MCF 10A (cell line): ENCODE measurements around the gene RBBP7. TPM values are rescaled to one million over a fixed set of nuclear protein-coding genes. Genes with fewer than 3 reads are reported as not detected.

Source experiments
- BruUV-seq: library from RNA; stranded (reverse); fragments of 400-500 nt; replicated peaks from 2 replicates; lab custom pipeline; 2021; lab: Mats Ljungman, UMichigan
- CTCF ChIA-PET: fragments of 300-600 bp; sonication (Branson Sonifier 250); formaldehyde crosslinking; extraction: SDS; loops from one replicate; lab custom pipeline; 2021; ENCODE audit warnings: antibody characterized with exemption, inconsistent platforms; lab: Yijun Ruan, JAX
- POLR2A ChIA-PET: fragments of 300-600, 350-650 bp; sonication (Branson Sonifier 250); formaldehyde crosslinking; extraction: SDS; loops from one replicate; lab custom pipeline; 2020; ENCODE audit warnings: antibody characterized with exemption, inconsistent platforms; lab: Yijun Ruan, JAX
- DNase-seq: peaks from one replicate; pipeline ENCODE4 v3.0.0-alpha.2; 2018; ENCODE audit not compliant: unreplicated experiment
- H3K27ac Mint-ChIP-seq: one replicate; pipeline ENCODE4 v1.8.0; 2022; ENCODE audit warnings: mild to moderate bottlenecking, low read depth, mixed read lengths; ENCODE audit not compliant: unreplicated experiment
- H3K27me3 Mint-ChIP-seq: one replicate; pipeline ENCODE4 v1.8.0; 2022; ENCODE audit warnings: mixed read lengths; ENCODE audit not compliant: insufficient read depth, unreplicated experiment
- H3K36me3 Mint-ChIP-seq: one replicate; pipeline ENCODE4 v1.8.0; 2022; ENCODE audit warnings: mild to moderate bottlenecking, moderate library complexity, mixed read lengths; ENCODE audit not compliant: insufficient read depth, unreplicated experiment
- H3K4me1 Mint-ChIP-seq: one replicate; pipeline ENCODE4 v1.8.0; 2022; ENCODE audit warnings: mixed read lengths; ENCODE audit not compliant: insufficient read depth, unreplicated experiment
- H3K4me3 Mint-ChIP-seq: one replicate; pipeline ENCODE4 v1.8.0; 2022; ENCODE audit warnings: mild to moderate bottlenecking, moderate library complexity, mixed read lengths; ENCODE audit not compliant: unreplicated experiment
- H3K9me3 Mint-ChIP-seq: one replicate; pipeline ENCODE4 v1.8.0; 2022; ENCODE audit warnings: mixed read lengths; ENCODE audit not compliant: unreplicated experiment
- CTCF ChIP-seq: fragments of 200-600 bp; IDR thresholded peaks from one replicate; pipeline ENCODE4 v1.8.0; 2022; ENCODE audit warnings: antibody characterized with exemption, mild to moderate bottlenecking; ENCODE audit not compliant: unreplicated experiment
- intact Hi-C: fragments of 100-400 bp; cut with micrococcal nuclease; formaldehyde crosslinking; loops from 2 replicates; pipeline ENCODE4 v1.14.1; 2022
- total RNA-seq: library from RNA; stranded (reverse); gene quantifications from 2 replicates; pipeline ENCODE4 v1.2.3, GENCODE V29; 2022

The RBBP7 gene
- total RNA-seq, 1 experiment from 2014 or later: 95.2 TPM

- CTCF ChIA-PET: interaction anchor here (0.6 to 6.2 kb wide), 32 partner anchors 8 to 1168 kb away, joined by 3 to 87 read pairs (median 4); partner anchors contain the start of gene RBBP7
- H3K4me3 Mint-ChIP-seq: no peak overlapping the region
- DNase-seq: peak; percentile 56
- H3K4me1 Mint-ChIP-seq: peaks cover 15% of the 10 kb centered on the region
- POLR2A ChIA-PET: interaction anchor here (0.7 to 4.3 kb wide), 8 partner anchors 13 to 226 kb away, joined by 3 to 31 read pairs (median 11); partner anchors contain the start of genes RBBP7 and SYAP1
- TF ChIP-seq CTCF: peak; percentile 60
- peaks cover 83% of the 10 kb centered on the region for H3K36me3 Mint-ChIP-seq
- no TSS peak for BruUV-seq
- H3K27ac Mint-ChIP-seq: no peak overlapping the region
- no peaks in the 10 kb centered on the region for H3K27me3 Mint-ChIP-seq
- intact Hi-C loops: loop anchor here (1.0 to 10.0 kb wide), 4 partner anchors 57 to 259 kb away; no protein-coding TSS in a partner anchor
- H3K9me3 Mint-ChIP-seq: no peaks in the 10 kb centered on the region
These were observed 44.0 kb downstream of the RBBP7 start for GRCh38 chrX:16826207-16826606.

GRCh38 chrX:16825264-16826035, 44.7 kb downstream of the RBBP7 start:
- Mint-ChIP-seq H3K4me1 (peaks cover 15% of the 10 kb centered on the region), H3K27me3 (no peaks in the 10 kb centered on the region), H3K4me3 (no peak overlapping the region), H3K27ac (no peak overlapping the region), H3K9me3 (no peaks in the 10 kb centered on the region), H3K36me3 (peaks cover 84% of the 10 kb centered on the region)
- intact Hi-C loops: loop anchor here (1.0 to 10.0 kb wide), 4 partner anchors 58 to 259 kb away; no protein-coding TSS in a partner anchor
- ChIA-PET POLR2A (interaction anchor here (0.7 to 4.3 kb wide), 6 partner anchors 14 to 227 kb away, joined by 3 to 31 read pairs (median 5); partner anchors contain the start of gene SYAP1), CTCF (interaction anchor here (0.6 to 6.2 kb wide), 29 partner anchors 8 to 467 kb away, joined by 3 to 87 read pairs (median 5); partner anchors contain the start of gene RBBP7)
- peak; percentile 24 for DNase-seq
- BruUV-seq: no TSS peak
- no peak for TF ChIP-seq CTCF

GRCh38 chrX:16822723-16823122, 47.4 kb downstream of the RBBP7 start:
- peak overlapping the region; percentile 66 for H3K27ac Mint-ChIP-seq
- H3K4me3 Mint-ChIP-seq: no peak overlapping the region
- intact Hi-C loops: loop anchor here (10.0 kb wide), 1 partner anchor 262 kb away; no protein-coding TSS in a partner anchor
- no peak for TF ChIP-seq CTCF
- no peaks in the 10 kb centered on the region for H3K27me3 Mint-ChIP-seq
- DNase-seq: peak; percentile 35
- CTCF ChIA-PET: interaction anchor here (1.0 to 1.4 kb wide), 2 partner anchors 10 to 224 kb away, joined by 3 to 4 read pairs; no protein-coding TSS in a partner anchor
- H3K36me3 Mint-ChIP-seq: peaks cover 77% of the 10 kb centered on the region
- no TSS peak for BruUV-seq
- H3K4me1 Mint-ChIP-seq: peaks cover 15% of the 10 kb centered on the region
- no peaks in the 10 kb centered on the region for H3K9me3 Mint-ChIP-seq
- POLR2A ChIA-PET: no interaction called here

- H3K4me1 Mint-ChIP-seq: peaks cover 10% of the 10 kb centered on the region
- H3K4me3 Mint-ChIP-seq: no peak overlapping the region
- no peak for TF ChIP-seq CTCF
- ChIA-PET CTCF (interaction anchor here (1.2 to 1.4 kb wide), 3 partner anchors 11 to 227 kb away, joined by 3 to 5 read pairs (median 3); no protein-coding TSS in a partner anchor), POLR2A (interaction anchor here (0.9 to 1.1 kb wide), 3 partner anchors 9 to 31 kb away, joined by 3 read pairs; no protein-coding TSS in a partner anchor)
- H3K27me3 Mint-ChIP-seq: no peaks in the 10 kb centered on the region
- intact Hi-C loops: loop anchor here (10.0 kb wide), 1 partner anchor 265 kb away; no protein-coding TSS in a partner anchor
- no peak for DNase-seq
- peaks cover 74% of the 10 kb centered on the region for H3K36me3 Mint-ChIP-seq
- no peaks in the 10 kb centered on the region for H3K9me3 Mint-ChIP-seq
- no peak overlapping the region for H3K27ac Mint-ChIP-seq
- BruUV-seq: no TSS peak
These were observed 50.5 kb downstream of the RBBP7 start for GRCh38 chrX:16819634-16820033.
